Ishikawa (cell line): ENCODE data around the gene HNRNPM.

Source experiments
- CEBPB ChIP-seq: IDR thresholded peaks from 2 replicates; pipeline ENCODE4 v1.6.1; 2012
- CREB1 ChIP-seq: IDR thresholded peaks from 2 replicates; pipeline ENCODE4 v1.6.1; 2012; ENCODE audit warnings: low read depth
- EGR1 ChIP-seq: IDR thresholded peaks from 2 replicates; pipeline ENCODE4 v1.6.1; 2012
- EP300 ChIP-seq: IDR thresholded peaks from 2 replicates; pipeline ENCODE4 v1.6.1; 2012; ENCODE audit warnings: borderline replicate concordance
- FOXM1 ChIP-seq: IDR thresholded peaks from 2 replicates; pipeline ENCODE4 v1.6.1; 2012; ENCODE audit warnings: low read depth, borderline replicate concordance
- NFIC ChIP-seq: IDR thresholded peaks from 2 replicates; pipeline ENCODE4 v1.6.1; 2012
- RAD21 ChIP-seq: IDR thresholded peaks from 2 replicates; pipeline ENCODE4 v1.6.1; 2012; ENCODE audit warnings: low read depth
- REST ChIP-seq: IDR thresholded peaks from 2 replicates; pipeline ENCODE4 v1.6.1; 2012; ENCODE audit warnings: low read depth, mild to moderate bottlenecking
- TAF1 ChIP-seq: IDR thresholded peaks from 2 replicates; pipeline ENCODE4 v1.6.1; 2012; ENCODE audit warnings: low read depth, mild to moderate bottlenecking
- TCF12 ChIP-seq: IDR thresholded peaks from 2 replicates; pipeline ENCODE4 v1.6.1; 2012; ENCODE audit warnings: low read depth
- TEAD4 ChIP-seq: IDR thresholded peaks from 2 replicates; pipeline ENCODE4 v1.6.1; 2012
- USF1 ChIP-seq: IDR thresholded peaks from 2 replicates; pipeline ENCODE4 v1.6.1; 2012
- YY1 ChIP-seq: IDR thresholded peaks from 2 replicates; pipeline ENCODE4 v1.6.1; 2012; ENCODE audit warnings: low read depth
- ZBTB7A ChIP-seq: IDR thresholded peaks from 2 replicates; pipeline ENCODE4 v1.6.1; 2012; ENCODE audit warnings: low read depth
- TF ChIP-seq, protein P1 (sequence below): IDR thresholded peaks from 2 replicates; pipeline ENCODE4 v1.6.1; 2012

HNRNPM gene

DNA sequence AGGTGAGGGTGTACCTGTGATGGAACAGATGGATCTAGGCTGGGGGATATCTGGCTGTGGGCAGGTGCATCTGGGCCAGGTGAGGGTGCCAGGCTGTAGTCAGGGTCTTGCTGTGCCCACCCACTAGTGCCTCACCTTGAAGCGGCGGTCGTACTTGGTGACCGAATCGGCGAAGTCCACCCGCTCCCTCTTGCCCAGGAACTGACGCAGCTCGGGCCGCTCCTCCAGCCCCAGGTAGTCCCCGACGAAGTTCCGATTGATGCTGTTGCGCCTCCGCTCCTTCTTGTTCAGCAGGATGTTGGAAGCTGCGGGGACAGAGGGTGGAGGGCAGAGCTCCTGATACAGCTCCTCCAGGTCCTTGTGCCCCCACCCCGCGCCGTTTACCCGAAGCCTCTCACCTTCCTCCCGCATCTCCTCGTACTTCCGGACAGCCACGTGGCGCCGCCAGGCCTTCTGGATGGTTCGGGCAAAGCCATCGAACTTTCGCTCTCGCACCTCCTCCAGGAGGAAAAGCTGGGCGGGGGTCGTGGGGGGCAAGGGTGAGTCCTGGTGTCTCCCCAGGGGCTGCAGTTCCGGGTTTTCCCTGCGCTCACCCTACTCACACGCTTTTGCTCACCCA, 85.4 kb downstream of the HNRNPM start:
- TF ChIP-seq REST (no peak), TEAD4 (no peak), ZBTB7A (no peak), YY1 (no peak), CEBPB (no peak), USF1 (no peak), RAD21 (no peak), CREB1 (no peak), EP300 (no peak)

DNA sequence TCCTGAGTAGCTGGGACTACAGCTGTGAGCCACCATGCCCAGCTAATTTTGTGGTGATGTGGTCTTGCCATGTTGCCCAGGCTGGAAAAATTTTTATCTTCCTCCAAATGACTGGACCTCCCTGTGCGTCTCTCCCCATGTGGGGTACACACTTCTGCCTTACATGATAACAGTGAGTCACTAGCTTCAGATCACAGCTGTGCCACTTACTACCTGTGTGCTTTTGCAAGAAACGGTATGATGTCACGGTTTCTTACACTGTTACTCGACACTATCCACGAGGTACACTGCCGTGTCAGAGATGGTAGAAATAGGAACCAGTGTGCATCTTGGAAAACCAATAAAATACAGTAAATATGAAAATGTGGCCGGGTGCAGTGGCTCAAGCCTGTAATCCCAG, 86.7 kb downstream of the HNRNPM start:
- no peak for TF ChIP-seq TEAD4
- no peak for TF ChIP-seq FOXM1
- TF ChIP-seq TCF12, result no peak
- TF ChIP-seq, protein P1, sequence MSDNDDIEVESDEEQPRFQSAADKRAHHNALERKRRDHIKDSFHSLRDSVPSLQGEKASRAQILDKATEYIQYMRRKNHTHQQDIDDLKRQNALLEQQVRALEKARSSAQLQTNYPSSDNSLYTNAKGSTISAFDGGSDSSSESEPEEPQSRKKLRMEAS, result no peak
- TF ChIP-seq RAD21, result no peak
- TF ChIP-seq ZBTB7A, result no peak
- TF ChIP-seq CREB1, result no peak
- no peak for TF ChIP-seq NFIC
- no peak for TF ChIP-seq TAF1
- no peak for TF ChIP-seq CEBPB

GRCh38 chr19:8532225-8532624, 87.5 kb downstream of the HNRNPM start:
- TF ChIP-seq CREB1, result no peak

DNA sequence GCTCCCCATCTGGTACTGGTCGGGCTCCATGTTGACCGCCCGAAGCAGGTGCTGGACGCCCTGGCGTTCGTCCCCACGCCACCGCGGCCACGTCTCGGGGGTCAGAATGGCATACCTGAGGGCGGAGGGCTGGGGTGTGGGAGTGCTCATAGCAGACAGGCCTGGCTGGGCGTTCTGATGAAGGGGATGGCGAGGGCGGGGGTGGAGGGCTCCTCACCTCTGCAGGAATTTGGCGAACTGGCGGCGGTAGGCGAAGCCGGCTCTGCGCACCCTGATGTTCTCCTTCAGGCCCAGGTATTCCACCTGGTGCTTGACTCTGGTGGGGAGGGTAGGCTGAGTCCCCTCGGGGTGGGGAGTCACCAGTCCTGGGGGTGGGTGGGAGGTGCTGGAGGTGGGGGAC, 91.5 kb downstream of the HNRNPM start:
- TF ChIP-seq EGR1 (no peak), REST (no peak), CREB1 (no peak), YY1 (no peak), TEAD4 (no peak), CEBPB (no peak), TCF12 (no peak), NFIC (no peak), ZBTB7A (no peak), FOXM1 (no peak), USF1 (no peak), TAF1 (no peak), RAD21 (no peak), EP300 (no peak)
- TF ChIP-seq, protein P1, result no peak

DNA sequence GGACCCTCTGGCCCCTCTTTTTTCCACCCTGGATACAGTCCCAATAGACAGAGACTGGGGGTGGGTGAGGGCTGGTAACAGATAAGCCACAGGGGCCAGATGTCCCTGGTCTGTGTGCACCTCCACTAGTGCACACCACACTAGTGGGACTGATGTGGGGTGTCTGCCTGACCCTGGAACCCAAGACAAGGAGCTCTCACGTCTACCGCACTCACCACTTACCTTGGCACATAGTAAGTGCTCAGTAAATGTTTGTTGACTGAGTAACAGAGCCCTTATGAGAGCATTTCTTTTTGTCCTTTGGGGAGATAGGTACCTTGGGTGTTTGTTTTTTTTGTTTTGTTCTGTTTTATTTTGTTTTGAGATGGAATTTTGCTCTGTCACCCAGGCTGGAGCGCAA, 92.3 kb downstream of the HNRNPM start:
- no peak for TF ChIP-seq CEBPB
- TF ChIP-seq ZBTB7A, result no peak
- TF ChIP-seq, protein P1, result no peak
- no peak for TF ChIP-seq TEAD4
- TF ChIP-seq TAF1, result no peak
- no peak for TF ChIP-seq FOXM1
- no peak for TF ChIP-seq NFIC
